GM06990 (cell line): ENCODE data around the gene FXN.

Experiments
- DNase-seq: peaks from one replicate; pipeline ENCODE4 v3.0.0-alpha.2; 2011; ENCODE audit not compliant: insufficient read length; ENCODE audit errors: extremely low read depth
- H3K27me3 ChIP-seq: replicated peaks from 2 replicates; pipeline ENCODE4 v1.6.0; 2011; ENCODE audit warnings: low read length; ENCODE audit not compliant: control insufficient read depth, insufficient read depth
- H3K36me3 ChIP-seq: 2 replicates; pipeline ENCODE4 v1.5.1; 2011; ENCODE audit warnings: low read length; ENCODE audit not compliant: control insufficient read depth, insufficient read depth
- H3K4me3 ChIP-seq: replicated peaks from 2 replicates; pipeline ENCODE4 v1.5.1; 2011; ENCODE audit warnings: low read depth, mild to moderate bottlenecking, control low read depth, low read length
- TF ChIP-seq, protein P1 (sequence below): IDR thresholded peaks from 2 replicates; pipeline ENCODE4 v1.5.1; 2011; ENCODE audit warnings: low read length, control low read depth, mild to moderate bottlenecking, inconsistent platforms; ENCODE audit not compliant: insufficient read depth, poor library complexity, severe bottlenecking

Gene FXN

DNA sequence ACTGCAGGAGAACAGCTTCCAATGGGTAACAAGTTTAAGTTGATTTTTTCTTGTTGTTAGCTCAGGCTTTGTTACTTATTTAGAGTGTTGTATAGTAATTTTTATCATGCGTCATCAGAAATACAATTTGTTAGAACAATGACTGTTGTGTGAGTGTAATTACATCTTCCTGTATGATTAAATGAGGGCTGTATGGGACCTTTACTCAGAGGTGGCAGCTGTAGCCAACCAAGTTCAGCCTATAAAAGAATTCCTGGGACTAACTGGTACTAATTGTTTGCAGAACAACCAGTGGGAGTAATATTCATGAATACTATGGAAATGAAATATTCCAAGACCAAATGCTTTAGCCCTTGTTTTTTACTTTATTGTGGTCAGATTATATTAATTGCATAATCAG lies 107.7 kb downstream of the FXN start:
- Histone ChIP-seq H3K27me3 (no peaks in the 10 kb centered on the region), H3K4me3 (no peak overlapping the region), H3K36me3 (no peaks in the 10 kb centered on the region)
- no peak for DNase-seq
- TF ChIP-seq, protein P1, sequence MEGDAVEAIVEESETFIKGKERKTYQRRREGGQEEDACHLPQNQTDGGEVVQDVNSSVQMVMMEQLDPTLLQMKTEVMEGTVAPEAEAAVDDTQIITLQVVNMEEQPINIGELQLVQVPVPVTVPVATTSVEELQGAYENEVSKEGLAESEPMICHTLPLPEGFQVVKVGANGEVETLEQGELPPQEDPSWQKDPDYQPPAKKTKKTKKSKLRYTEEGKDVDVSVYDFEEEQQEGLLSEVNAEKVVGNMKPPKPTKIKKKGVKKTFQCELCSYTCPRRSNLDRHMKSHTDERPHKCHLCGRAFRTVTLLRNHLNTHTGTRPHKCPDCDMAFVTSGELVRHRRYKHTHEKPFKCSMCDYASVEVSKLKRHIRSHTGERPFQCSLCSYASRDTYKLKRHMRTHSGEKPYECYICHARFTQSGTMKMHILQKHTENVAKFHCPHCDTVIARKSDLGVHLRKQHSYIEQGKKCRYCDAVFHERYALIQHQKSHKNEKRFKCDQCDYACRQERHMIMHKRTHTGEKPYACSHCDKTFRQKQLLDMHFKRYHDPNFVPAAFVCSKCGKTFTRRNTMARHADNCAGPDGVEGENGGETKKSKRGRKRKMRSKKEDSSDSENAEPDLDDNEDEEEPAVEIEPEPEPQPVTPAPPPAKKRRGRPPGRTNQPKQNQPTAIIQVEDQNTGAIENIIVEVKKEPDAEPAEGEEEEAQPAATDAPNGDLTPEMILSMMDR: no peak

DNA sequence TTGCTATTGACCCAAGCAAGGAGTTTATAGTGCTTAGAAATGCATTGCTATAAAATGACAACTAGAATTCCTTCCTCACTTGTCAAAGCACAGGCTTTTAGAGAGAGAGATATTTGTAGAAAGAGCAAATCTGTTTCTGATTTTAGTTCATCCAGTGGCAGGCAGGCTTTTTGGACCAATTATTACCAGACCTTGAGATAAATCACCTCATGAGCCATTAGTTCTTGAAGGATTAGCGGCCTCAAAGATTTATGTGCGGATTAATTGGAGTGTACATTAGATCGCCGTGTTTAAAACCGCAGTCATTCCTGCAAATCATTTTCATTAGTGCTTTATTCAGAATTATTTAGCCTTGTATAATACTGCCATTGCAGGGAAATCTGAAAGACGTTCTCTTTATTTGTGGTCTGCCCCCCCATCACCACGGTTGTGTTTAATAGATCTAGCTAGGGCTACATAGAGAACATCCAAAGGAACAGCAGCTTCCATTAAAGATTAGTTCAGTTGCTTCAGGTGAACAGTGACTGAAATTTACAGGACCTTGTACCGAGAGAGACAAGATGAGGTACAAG lies 109.7 kb downstream of the FXN start:
- H3K27me3 ChIP-seq: no peaks in the 10 kb centered on the region
- H3K36me3 ChIP-seq: no peaks in the 10 kb centered on the region
- no peak overlapping the region for H3K4me3 ChIP-seq
- DNase-seq: no peak
- TF ChIP-seq, protein P1: no peak

DNA sequence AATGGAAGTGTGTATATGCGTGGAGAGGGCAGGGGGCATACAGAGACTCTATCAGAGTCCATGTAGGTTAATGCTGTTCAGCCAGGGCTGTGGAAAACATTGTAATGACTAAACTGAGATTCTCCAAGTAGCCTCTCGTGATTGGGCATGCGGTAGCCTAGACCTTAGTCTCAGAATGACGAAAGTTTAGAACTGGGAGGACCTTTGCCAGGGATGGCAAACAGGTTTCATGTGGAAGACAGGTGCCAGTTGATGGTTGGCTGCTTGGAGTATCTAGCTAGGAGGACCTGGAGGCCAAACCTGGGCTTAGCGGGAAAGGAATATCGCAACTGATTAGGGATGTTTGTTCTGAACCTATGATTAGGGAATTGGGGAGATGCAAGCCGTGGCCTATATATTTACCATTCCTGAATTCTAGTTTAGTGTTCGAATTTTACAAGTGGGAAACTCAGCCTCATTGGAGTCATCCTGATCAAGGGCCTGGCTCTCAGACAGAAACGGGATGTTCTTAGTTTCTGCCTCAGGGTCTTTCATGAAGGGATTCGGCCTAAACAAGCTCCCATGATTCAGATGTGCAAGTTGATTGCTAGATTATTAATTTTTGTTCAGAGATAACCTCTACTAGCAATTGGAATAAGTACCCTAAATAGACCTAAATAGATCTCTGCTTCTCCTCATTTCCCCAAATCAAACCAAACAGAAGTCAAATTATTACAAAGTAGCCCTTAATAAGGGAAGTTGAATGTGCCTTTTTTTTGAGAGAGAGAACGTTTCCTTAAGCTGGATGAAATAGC lies 111.7 kb downstream of the FXN start:
- Histone ChIP-seq H3K4me3 (no peak overlapping the region), H3K36me3 (no peaks in the 10 kb centered on the region), H3K27me3 (no peaks in the 10 kb centered on the region)
- TF ChIP-seq, protein P1: no peak
- DNase-seq: no peak

DNA sequence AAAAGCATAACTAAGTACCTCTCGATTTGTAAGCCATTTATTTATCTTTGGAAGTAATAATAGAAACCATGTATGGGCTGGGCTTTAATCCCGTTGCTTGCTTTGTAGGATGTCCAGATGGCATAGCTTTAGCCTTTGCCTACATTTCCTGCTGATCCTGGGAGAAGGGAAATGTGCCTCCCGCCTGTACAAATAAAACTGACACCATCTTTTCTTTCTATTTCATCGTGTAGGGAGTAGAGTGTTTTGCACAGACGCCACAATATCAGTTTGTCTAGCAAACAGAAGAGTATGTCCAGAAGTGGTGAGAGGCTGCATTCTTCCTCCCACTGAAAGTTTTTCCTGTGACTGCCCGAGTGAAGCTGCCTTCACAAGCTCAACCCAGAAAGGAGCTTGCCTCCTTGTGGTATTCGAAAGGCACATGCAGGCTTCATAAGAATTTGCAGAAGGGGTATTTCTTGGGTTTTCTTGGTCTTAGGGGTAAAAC lies 113.8 kb downstream of the FXN start:
- Histone ChIP-seq H3K27me3 (no peaks in the 10 kb centered on the region), H3K4me3 (no peak overlapping the region), H3K36me3 (no peaks in the 10 kb centered on the region)
- TF ChIP-seq, protein P1: no peak
- DNase-seq: no peak
